Left ventricle myocardium superior (tissue), 1 donor: Measurements from ENCODE around the gene ATP4B. TPM values are rescaled to one million over a fixed set of nuclear protein-coding genes. Genes with fewer than 3 reads are reported as not detected.
A peak's percentile ranks its signal among the peaks of the same experiment; 100 is the strongest.

Experiments
- ATAC-seq: fragments of 200-7000 bp; cut with Tn5 transposase; one replicate; pipeline ENCODE4 v1.9.1; 2020; ENCODE audit warnings: mild to moderate bottlenecking, moderate library complexity
- DNase-seq: peaks from one replicate; pipeline ENCODE4 v3.0.0-alpha.2; 2020
- intact Hi-C: fragments of 100-400 bp; cut with micrococcal nuclease; formaldehyde crosslinking; loops from one replicate; pipeline ENCODE4 v1.11.0; 2022
- total RNA-seq: library from RNA; stranded (reverse); fragmentation: NEBNext Ultra II Directional; extraction: Animal tissue kit (Norgen Biotek cat#: 25700); gene quantifications from one replicate; pipeline ENCODE4 v1.2.1, GENCODE V29; 2021
- donor health status: DM: no; HTN: yes; CAD: no; lungs with severe emphysema.

ATP4B gene
- total RNA-seq, 1 donor from 2014 or later, result not detected

GRCh38 chr13:113613789-113614379, 44.1 kb downstream of the ATP4B start:
- DNase-seq (no peak), ATAC-seq (no peak)
- intact Hi-C loops, result no loop called here

- intact Hi-C loops, result no loop called here
- no peak for DNase-seq
- ATAC-seq, result no peak
These were observed 45.4 kb downstream of the ATP4B start for GRCh38 chr13:113612607-113613006.

GRCh38 chr13:113611996-113612395, 46.0 kb downstream of the ATP4B start:
- ATAC-seq, result no peak
- DNase-seq, result no peak
- intact Hi-C loops, result no loop called here

DNA sequence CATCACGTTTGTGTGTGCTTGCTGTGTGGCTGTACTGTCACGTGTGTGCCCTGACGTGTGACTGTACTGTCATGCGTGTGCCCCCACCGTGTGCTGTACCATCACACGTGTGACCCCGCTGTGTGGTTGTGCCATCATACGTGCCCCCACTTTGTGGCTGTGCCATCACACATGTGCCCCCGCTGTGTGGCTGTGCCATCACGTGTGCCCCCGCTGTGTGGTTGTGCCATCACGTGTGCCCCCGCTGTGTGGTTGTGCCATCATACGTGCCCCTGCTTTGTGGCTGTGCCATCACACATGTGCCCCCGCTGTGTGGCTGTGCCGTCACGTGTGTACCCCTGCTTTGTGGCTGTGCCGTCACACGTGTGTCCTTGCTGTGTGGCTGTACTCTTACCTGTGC, 47.7 kb downstream of the ATP4B start:
- intact Hi-C loops, result no loop called here
- no peak for DNase-seq
- no peak for ATAC-seq

DNA sequence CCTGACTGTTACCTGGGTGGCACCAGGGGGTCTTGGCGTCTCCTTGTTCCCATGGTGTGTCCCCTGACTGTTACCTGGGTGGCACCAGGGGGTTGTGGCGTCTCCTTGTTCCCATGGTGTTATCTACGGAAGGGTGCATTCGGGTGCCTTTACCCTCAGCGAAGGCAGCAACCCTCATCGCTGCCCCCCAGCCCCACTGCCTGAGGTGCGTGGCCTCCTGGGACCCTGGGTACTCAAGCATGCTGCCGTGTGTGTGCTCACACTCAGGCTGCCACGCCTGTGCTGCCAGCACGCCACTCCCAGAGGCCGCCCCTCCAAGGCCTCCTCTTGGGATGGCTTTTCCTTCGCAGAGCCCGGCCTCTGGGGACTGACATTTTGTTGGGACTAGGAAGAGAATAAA, 48.4 kb downstream of the ATP4B start:
- intact Hi-C loops, result no loop called here
- ATAC-seq, result no peak

GRCh38 chr13:113608967-113609533, 48.9 kb downstream of the ATP4B start:
- DNase-seq, result no peak
- intact Hi-C loops, result no loop called here
- ATAC-seq, result no peak

More for the DNA sequence above, 48.4 kb downstream of the ATP4B start:
- no peak for DNase-seq

DNA sequence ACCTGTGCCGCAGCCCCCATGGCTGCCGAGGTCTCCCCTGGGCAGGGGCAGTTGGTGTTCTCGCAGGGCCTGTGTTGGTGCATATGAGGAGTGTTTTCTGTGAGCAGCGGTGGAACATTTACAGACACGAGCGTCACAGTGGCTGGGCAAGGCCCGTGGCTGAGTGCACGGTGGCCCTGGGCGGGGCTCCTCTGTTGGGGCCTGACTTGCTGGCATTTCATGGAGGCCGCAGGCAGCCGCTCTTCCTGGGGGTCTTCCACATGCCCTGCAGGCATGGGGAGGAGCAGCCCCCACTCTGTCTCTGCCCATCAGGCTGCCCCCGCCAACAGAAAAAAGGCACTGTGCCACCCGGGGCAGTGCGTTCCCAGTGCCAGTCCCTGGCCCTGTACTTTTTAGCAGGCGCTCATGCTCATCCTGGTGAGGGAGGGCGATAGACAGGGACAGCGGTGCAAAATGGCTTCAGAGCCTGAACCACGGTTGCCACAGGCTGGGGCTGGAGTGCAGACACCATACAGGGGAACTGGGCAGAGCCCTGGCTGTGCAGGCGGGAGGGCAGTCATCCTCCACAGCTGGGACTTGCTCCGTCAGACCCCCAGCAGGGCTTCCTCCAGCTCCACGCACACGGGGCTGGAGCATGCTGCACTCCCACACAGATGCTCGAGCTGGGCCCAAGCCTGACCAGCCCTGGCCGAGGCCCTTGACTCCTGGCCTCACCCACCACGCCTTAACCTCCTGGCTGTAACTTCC, 49.9 kb downstream of the ATP4B start:
- ATAC-seq (no peak), DNase-seq (no peak)
- intact Hi-C loops, result no loop called here

DNA sequence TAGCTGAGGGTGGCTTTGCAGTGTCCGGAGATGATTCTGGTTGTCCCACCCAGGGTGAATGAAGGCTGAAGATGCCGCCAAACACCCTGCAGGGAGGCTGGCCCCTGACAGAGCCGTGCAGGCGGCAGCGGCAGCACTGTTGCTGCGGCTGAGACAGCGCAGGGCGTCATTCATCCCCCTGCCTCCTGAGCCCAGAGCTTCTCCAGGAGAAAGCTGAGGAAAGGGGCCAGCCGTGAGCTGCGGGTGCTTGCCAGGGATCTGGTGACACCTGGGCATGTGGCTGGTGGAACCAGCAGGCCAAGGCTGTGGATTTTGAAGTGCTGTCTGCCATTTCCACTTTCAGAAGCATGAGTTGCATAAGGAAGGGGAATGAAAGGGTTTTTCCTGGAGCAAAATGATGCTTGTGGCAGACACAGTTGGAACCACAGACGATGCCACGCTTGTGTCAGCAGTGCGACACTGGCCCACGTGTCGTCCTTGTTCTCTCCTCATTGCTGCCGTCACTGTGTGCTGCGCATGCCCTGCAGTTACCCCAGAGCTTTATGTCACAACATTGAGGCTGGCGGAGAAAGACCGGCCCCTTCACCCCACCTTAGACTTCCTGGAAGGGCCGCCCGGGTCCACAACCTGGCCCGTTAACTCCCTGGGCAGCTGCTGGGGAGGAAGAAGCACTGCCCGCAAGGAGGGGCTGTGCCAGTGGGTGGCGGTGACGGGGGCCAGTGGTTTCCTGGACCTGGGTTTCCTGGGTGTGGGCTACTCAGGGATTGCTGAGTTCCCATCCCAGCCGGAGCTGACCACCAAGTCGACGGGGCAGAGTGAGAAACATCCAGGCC, 50.7 kb downstream of the ATP4B start:
- intact Hi-C loops, result no loop called here
- ATAC-seq (no peak), DNase-seq (no peak)

DNA sequence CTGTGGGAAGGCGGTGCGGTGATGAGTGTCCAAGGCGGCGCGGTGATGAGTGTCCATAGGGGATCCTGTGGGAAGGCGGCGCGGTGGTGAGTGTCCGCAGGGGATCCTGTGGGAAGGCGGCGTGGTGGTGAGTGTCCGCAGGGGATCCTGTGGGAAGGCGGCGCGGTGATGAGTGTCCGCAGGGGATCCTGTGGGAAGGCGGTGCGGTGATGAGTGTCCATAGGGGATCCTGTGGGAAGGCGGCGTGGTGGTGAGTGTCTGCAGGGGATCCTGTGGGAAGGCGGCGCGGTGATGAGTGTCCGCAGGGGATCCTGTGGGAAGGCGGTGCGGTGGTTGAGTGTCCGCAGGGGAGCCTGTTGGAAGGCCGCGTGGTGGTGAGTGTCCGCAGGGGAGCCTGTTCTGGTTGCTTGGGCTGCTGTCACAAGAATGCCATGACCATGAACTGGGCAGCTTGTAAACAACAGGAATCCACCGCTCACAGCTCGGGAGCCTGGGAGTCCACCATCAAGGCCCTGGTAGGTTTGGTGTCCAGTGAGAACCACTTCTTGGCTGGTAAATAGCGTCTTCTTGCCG, 52.0 kb downstream of the ATP4B start:
- no peak for DNase-seq
- intact Hi-C loops, result no loop called here
- ATAC-seq, result no peak

- ATAC-seq, result no peak
- intact Hi-C loops, result no loop called here
- peak; percentile 8 for DNase-seq
These were observed 52.5 kb downstream of the ATP4B start for GRCh38 chr13:113605461-113605860.

GRCh38 chr13:113604186-113604585, 53.8 kb downstream of the ATP4B start:
- intact Hi-C loops, result no loop called here
- ATAC-seq (no peak), DNase-seq (no peak)

DNA sequence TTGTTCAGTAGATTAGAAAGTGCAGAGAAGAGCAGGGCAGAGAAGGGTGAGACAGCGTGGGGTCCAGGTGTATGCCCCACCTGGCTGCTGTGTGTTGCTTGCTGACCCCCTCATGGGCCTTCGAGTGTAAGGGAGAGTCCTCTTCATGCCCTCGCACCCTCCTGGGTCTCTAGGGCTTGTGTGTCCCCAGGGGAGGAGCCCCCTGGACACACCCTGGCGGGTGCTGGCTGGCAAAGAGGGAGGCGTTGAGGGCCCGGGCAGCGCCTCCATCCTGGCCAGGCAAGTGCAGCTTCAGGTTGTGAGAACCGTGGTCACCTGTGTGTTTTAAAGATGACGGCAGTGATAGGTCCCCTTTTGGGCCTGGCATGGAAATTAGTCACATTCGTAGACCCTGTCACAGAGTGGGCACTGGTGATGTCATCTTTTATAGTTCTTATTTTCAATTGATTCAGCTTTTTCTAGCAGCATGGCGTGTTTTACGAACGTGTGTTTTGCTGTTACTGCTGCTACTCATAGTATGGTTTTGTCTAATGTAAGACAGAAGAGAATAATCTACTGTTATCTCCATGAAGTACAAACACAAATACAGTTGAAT, 54.8 kb downstream of the ATP4B start:
- intact Hi-C loops, result no loop called here
- ATAC-seq (no peak), DNase-seq (no peak)

- intact Hi-C loops, result no loop called here
- ATAC-seq, result no peak
- no peak for DNase-seq
These were observed 55.6 kb downstream of the ATP4B start for GRCh38 chr13:113602291-113602988.

- ATAC-seq (no peak), DNase-seq (no peak)
- intact Hi-C loops, result no loop called here
These were observed 56.6 kb downstream of the ATP4B start for GRCh38 chr13:113601166-113602070.

GRCh38 chr13:113599391-113599790, 58.6 kb downstream of the ATP4B start:
- intact Hi-C loops, result no loop called here
- DNase-seq, result no peak
- ATAC-seq, result no peak
